ENCODE data around the gene NCEH1. TPM values are rescaled to one million over a fixed set of nuclear protein-coding genes. Genes with fewer than 3 reads are reported as not detected.

NCEH1 gene
- total RNA-seq, 2 donors from 2014 or later, result 7.1 to 22.7 TPM

GRCh38 chr3:172580680-172581401 is 130.0 kb downstream of the NCEH1 start:
- no peak for TF ChIP-seq CTCF (IDR thresholded peaks at IDR 0.05)
- Histone ChIP-seq H3K27me3 (replicated peaks; ENCODE audit: insufficient read depth) (no peaks in the 10 kb centered on the region), H3K9me3 (no peaks in the 10 kb centered on the region), H3K4me1 (ENCODE audit: control insufficient read depth in 1 of 2, low read depth in 2 of 2) (peaks cover 0 to 1% of the 10 kb centered on the region in 2 donors), H3K4me3 (no peak overlapping the region), H3K36me3 (no peaks in the 10 kb centered on the region), H3K27ac (no peak overlapping the region)
- ATAC-seq (ENCODE audit: insufficient number of reproducible peaks, low FRiP score, low read depth) (no peak), DNase-seq (ENCODE audit: low spot score) (no peak)

Other genes starting within 250 kb of the NCEH1 start
- gene TNFSF10, start 187.6 kb downstream of the NCEH1 start, total RNA-seq, result 10 to 100 TPM; 13.8 to 16.0 TPM
- gene ECT2, start 39.7 kb upstream of the NCEH1 start, total RNA-seq, result 10 to 100 TPM in 1 of 2 donors, 1 to 10 TPM in 1; 4.5 to 14.0 TPM